ENCODE data around the gene IGF2BP2. TPM values are rescaled to one million over a fixed set of nuclear protein-coding genes. Genes with fewer than 3 reads are reported as not detected.

The IGF2BP2 gene
- total and polyA plus RNA-seq, 2 of the 13 experiments (the other 11 are each of a cell fraction or from before 2014, with no cell fraction given): 6.5 to 46.0 TPM

DNA sequence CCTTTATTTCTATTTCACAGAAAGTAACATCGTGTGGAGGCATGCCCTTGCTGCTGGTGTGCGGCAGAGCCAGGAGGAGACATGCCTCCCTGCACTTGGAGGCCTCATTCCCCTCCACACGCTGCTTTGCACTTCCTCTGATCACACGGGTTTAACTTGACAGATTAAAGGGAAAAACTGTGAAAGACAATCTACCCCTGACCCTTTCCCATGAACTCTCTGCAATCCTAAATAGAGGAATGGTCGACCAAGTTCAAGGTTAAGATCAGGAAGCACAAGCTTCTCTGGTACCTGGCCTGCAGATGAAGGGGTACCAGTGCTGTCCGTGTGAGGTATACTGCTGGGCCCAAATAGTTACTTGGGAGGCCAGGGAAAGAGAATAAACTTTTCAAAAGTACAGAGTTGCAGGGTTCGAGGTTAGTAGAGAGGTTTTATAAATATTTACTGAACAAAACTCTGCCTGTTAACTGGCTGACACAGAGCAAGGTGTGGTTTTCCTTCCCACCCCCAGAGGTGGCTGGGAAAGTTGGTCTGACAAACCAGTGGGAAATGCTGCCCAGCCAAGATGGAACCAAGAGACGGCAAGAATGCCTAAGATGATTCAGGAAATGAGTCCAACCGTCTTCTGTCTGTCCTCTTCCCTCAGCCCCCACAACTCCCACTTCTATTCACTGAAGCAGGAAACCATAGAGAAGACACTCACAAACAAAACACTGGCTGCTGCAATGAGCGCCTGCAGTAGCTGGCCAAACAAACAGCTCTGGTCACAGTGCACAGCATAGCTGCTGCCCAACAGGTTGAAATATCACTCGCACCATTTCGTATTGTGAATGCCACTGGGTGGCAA lies 79.6 kb downstream of the IGF2BP2 start (continued):
- TF ChIP-seq, protein P1, sequence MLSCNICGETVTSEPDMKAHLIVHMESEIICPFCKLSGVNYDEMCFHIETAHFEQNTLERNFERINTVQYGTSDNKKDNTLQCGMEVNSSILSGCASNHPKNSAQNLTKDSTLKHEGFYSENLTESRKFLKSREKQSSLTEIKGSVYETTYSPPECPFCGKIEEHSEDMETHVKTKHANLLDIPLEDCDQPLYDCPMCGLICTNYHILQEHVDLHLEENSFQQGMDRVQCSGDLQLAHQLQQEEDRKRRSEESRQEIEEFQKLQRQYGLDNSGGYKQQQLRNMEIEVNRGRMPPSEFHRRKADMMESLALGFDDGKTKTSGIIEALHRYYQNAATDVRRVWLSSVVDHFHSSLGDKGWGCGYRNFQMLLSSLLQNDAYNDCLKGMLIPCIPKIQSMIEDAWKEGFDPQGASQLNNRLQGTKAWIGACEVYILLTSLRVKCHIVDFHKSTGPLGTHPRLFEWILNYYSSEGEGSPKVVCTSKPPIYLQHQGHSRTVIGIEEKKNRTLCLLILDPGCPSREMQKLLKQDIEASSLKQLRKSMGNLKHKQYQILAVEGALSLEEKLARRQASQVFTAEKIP (CRISPR knock-in tag; IDR thresholded peaks at IDR 0.05; ENCODE audit: borderline replicate concordance): no peak
- TF ChIP-seq IKZF4 (CRISPR knock-in tag; IDR thresholded peaks at IDR 0.05; ENCODE audit: borderline replicate concordance, low read depth, not compliant biosample characterization) (no peak), CAMTA2 (CRISPR knock-in tag; IDR thresholded peaks at IDR 0.05; ENCODE audit: borderline replicate concordance) (no peak), AGO1 (IDR thresholded peaks at IDR 0.05; ENCODE audit: low read depth, low read length, poor library complexity, severe bottlenecking) (no peak), NR2F2 (IDR thresholded peaks at IDR 0.05; ENCODE audit: borderline replicate concordance, low read depth) (peak; percentile 66), ZFAT (CRISPR knock-in tag; conservative IDR thresholded peaks at IDR 0.05) (no peak), ZNF891 (CRISPR knock-in tag; IDR thresholded peaks at IDR 0.05) (no peak), POLR2AphosphoS5 (IDR thresholded peaks at IDR 0.05; ENCODE audit: low read depth, low read length) (no peak), SP2 (CRISPR knock-in tag; IDR thresholded peaks at IDR 0.05) (no peak), ZNF816 (CRISPR knock-in tag; IDR thresholded peaks at IDR 0.05; ENCODE audit: borderline replicate concordance) (no peak), MED8 (CRISPR knock-in tag; IDR thresholded peaks at IDR 0.05; ENCODE audit: insufficient replicate concordance) (no peak), ZBTB7A (CRISPR knock-in tag; IDR thresholded peaks at IDR 0.05) (no peak), NFATC3 (CRISPR knock-in tag; IDR thresholded peaks at IDR 0.05) (no peak), KLF12 (CRISPR knock-in tag; IDR thresholded peaks at IDR 0.05; ENCODE audit: borderline replicate concordance) (no peak), NR2C2 (CRISPR knock-in tag; IDR thresholded peaks at IDR 0.05; ENCODE audit: borderline replicate concordance) (no peak), RFXANK (CRISPR knock-in tag; IDR thresholded peaks at IDR 0.05) (no peak), NAIF1 (CRISPR knock-in tag; IDR thresholded peaks at IDR 0.05; ENCODE audit: borderline replicate concordance) (no peak), ARNT2 (CRISPR knock-in tag; IDR thresholded peaks at IDR 0.05; ENCODE audit: low read depth) (no peak), ZNF24 (IDR thresholded peaks at IDR 0.05) (no peak)
- TF ChIP-seq, protein P2, sequence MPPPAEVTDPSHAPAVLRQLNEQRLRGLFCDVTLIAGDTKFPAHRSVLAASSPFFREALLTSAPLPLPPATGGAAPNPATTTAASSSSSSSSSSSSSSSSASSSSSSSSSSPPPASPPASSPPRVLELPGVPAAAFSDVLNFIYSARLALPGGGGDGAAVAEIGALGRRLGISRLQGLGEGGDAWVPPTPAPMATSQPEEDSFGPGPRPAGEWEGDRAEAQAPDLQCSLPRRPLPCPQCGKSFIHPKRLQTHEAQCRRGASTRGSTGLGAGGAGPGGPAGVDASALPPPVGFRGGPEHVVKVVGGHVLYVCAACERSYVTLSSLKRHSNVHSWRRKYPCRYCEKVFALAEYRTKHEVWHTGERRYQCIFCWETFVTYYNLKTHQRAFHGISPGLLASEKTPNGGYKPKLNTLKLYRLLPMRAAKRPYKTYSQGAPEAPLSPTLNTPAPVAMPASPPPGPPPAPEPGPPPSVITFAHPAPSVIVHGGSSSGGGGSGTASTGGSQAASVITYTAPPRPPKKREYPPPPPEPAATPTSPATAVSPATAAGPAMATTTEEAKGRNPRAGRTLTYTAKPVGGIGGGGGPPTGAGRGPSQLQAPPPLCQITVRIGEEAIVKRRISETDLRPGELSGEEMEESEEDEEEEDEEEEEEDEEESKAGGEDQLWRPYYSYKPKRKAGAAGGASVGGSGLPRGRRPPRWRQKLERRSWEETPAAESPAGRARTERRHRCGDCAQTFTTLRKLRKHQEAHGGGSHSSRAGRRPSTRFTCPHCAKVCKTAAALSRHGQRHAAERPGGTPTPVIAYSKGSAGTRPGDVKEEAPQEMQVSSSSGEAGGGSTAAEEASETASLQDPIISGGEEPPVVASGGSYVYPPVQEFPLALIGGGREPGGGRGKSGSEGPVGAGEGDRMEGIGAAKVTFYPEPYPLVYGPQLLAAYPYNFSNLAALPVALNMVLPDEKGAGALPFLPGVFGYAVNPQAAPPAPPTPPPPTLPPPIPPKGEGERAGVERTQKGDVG (CRISPR knock-in tag; IDR thresholded peaks at IDR 0.05; ENCODE audit: borderline replicate concordance): no peak
- TF ChIP-seq, protein P3, sequence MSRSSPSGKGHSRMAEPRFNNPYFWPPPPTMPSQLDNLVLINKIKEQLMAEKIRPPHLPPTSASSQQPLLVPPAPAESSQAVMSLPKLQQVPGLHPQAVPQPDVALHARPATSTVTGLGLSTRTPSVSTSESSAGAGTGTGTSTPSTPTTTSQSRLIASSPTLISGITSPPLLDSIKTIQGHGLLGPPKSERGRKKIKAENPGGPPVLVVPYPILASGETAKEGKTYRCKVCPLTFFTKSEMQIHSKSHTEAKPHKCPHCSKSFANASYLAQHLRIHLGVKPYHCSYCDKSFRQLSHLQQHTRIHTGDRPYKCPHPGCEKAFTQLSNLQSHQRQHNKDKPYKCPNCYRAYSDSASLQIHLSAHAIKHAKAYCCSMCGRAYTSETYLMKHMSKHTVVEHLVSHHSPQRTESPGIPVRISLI (CRISPR knock-in tag; IDR thresholded peaks at IDR 0.05; ENCODE audit: borderline replicate concordance): no peak
- TF ChIP-seq, protein P4, sequence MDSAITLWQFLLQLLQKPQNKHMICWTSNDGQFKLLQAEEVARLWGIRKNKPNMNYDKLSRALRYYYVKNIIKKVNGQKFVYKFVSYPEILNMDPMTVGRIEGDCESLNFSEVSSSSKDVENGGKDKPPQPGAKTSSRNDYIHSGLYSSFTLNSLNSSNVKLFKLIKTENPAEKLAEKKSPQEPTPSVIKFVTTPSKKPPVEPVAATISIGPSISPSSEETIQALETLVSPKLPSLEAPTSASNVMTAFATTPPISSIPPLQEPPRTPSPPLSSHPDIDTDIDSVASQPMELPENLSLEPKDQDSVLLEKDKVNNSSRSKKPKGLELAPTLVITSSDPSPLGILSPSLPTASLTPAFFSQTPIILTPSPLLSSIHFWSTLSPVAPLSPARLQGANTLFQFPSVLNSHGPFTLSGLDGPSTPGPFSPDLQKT (CRISPR knock-in tag; IDR thresholded peaks at IDR 0.05; ENCODE audit: borderline replicate concordance): no peak
